ENCODE measurements around the gene HOXA10. TPM values are rescaled to one million over a fixed set of nuclear protein-coding genes. Genes with fewer than 3 reads are reported as not detected.
A peak's percentile ranks its signal among the peaks of the same experiment; 100 is the strongest.

The HOXA10 gene
- total RNA-seq, 2 experiments from 2014 or later = not detected

DNA sequence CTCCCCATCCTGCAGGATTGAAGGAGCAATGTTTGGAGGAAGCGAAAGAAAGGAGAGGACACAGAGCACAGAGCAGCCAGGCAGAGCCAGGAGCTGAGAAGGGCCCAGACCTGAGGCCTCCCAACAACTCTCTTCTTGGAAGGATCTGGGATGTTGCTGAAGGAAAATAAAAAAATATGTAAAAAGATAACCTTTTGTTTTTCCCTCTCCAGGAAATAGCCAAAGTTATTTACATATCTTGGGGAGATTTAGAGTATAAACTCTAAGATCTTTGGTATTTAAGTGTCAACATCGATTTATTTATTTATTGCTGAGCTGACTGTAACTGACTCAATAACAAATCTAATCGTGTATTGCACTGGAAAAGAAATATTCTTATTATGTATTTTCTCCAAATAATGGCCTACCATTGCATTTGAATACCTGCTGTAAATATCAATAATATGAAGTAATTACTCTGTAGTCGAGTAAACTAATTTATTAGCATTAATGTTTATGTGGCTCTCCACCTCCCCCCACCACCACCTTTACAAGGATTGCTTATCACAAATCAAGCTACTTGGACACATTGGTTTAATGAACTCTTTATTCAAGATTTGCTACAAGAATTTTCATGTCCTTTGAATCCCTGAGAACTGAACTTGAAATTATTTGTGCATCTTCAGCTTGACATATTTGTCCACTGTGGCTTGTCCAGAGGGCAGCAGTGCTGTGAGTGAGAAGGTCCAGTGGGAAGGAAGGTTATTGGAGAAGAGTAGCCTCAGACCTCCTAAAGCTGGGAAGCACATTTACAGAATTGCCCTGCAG is 12.8 kb upstream of the HOXA10 start:
- Mint-ChIP-seq H3K4me1 (ENCODE audit: low read depth) (peaks cover 37% of the 10 kb centered on the region), H3K36me3 (ENCODE audit: low read depth) (no peaks in the 10 kb centered on the region), H3K9me3 (no peaks in the 10 kb centered on the region), H3K4me3 (no peak overlapping the region), H3K27ac (no peak overlapping the region), H3K27me3 (ENCODE audit: low read depth) (peaks cover 88% of the 10 kb centered on the region)
- intact Hi-C loops (cut with micrococcal nuclease) = loop anchor here (5.0 kb wide), 1 partner anchor 35 kb away; the partner anchor contains the start of gene HOXA3
- no peak for DNase-seq
- CTCF ChIA-PET = interaction anchor here (0.7 to 1.9 kb wide), 5 partner anchors 9 to 596 kb away, joined by 3 to 7 read pairs (median 3); partner anchors contain the start of gene HOXA13

DNA sequence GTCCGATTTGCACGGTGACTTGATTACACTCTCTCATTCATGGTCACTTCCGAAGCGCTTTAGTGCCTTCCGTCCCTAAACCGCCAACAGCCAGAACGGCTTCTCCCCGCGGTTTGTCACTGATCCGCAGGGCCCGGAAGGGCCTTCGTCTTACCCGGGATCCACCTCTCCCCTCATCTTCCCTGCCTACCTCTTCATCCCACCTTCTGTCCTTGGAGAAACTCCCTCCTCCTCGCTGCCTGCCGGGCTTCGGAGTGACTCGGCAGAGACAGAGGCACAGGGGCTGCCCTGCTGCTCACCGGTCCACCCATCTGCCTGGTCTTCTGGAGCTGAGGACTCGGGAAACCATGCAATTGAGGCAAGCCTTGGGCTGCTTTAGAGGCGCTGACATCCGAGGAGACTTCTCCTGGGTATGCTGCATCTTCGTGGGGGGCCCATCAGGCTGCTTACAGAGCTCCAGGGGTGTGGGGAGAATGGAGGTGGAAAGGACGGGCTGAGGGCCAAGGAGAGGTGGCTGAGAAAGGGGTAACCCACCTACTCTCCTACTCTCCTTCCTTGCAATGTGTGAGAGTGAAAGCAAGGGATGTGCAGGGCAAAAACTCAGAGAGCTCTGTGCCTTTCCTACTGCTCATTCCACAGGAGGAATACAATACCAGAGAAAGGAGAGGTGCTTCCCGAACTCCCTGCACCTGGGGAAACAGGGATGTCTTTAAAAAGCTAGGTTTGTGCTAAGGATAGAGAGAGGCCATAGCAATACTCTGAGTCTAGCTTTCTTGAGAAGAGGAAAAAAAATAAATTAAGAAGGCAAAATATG is 11.9 kb upstream of the HOXA10 start:
- H3K36me3 Mint-ChIP-seq (ENCODE audit: low read depth) = no peaks in the 10 kb centered on the region
- H3K4me1 Mint-ChIP-seq (ENCODE audit: low read depth) = peaks cover 37% of the 10 kb centered on the region
- H3K27ac Mint-ChIP-seq = no peak overlapping the region
- CTCF ChIA-PET = interaction anchor here (0.7 to 1.9 kb wide), 4 partner anchors 10 to 597 kb away, joined by 3 to 7 read pairs (median 3); partner anchors contain the start of gene HOXA13
- peaks cover 87% of the 10 kb centered on the region for H3K27me3 Mint-ChIP-seq (ENCODE audit: low read depth)
- intact Hi-C loops (cut with micrococcal nuclease) = loop anchor here (1.0 to 5.0 kb wide), 2 partner anchors 18 to 34 kb away; partner anchors contain the start of gene HOXA3
- no peaks in the 10 kb centered on the region for H3K9me3 Mint-ChIP-seq
- peak overlapping the region; percentile 61 for H3K4me3 Mint-ChIP-seq
- DNase-seq = no peak

DNA sequence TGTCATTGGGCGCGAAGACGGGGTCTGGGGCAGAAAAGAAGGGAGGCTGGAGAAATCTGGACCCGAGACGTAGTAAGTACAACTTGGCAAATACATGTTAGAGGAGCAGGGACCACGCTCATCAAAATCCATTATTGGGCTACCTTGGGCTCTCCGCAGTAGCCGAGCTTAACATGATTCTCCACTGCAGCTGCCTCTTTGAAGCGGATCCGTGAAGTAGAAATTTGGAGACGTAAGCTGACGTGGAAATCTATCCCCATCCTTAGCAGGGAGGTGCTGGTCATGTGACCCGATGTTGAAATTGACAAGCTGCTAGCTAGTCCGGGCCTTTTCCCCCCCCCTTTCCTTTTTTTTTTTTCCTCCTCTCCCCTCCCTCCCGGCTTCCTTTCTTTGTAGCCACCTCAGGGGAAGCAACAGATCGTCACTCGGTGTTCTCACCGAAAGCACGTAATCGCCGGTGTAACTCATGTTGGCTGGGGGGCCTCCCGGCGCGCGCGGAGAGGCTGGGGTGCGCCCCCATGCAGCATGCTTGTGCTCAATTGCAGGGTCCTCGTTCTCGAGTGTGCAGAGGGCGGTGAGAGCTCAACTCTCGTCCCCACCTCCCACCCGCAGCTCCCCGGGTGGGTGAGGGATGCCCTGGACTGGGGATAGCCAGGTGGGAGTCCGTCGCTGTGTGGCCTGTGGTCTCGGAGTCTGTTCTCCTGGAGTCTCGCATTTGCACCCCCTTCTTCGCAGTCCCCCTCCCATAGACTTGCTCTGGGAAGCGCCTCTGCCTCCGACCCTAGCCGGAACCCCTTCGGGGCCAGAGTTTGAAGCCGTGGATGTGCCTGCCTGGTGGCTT is 11.1 kb upstream of the HOXA10 start, which contains the start of gene HOXA11:
TSS of gene HOXA11 (minus strand) at position 220 of the 841 bp plus-strand sequence. CDS start at position 132, 88 bp downstream.
- intact Hi-C loops (cut with micrococcal nuclease) = loop anchor here (1.0 to 5.0 kb wide), 2 partner anchors 17 to 33 kb away; partner anchors contain the start of gene HOXA3
- Mint-ChIP-seq H3K9me3 (no peaks in the 10 kb centered on the region), H3K36me3 (ENCODE audit: low read depth) (no peaks in the 10 kb centered on the region), H3K4me3 (peak within 1 kb of the TSS; percentile 61), H3K27ac (no peak within 1 kb of the TSS), H3K27me3 (ENCODE audit: low read depth) (peaks cover 84% of the 10 kb centered on the region), H3K4me1 (ENCODE audit: low read depth) (peaks cover 37% of the 10 kb centered on the region)
- CTCF ChIA-PET = interaction anchor here (0.5 to 1.1 kb wide), 3 partner anchors 11 to 58 kb away, joined by 3 to 5 read pairs (median 3); no protein-coding TSS in a partner anchor
- DNase-seq = peak; percentile 58

DNA sequence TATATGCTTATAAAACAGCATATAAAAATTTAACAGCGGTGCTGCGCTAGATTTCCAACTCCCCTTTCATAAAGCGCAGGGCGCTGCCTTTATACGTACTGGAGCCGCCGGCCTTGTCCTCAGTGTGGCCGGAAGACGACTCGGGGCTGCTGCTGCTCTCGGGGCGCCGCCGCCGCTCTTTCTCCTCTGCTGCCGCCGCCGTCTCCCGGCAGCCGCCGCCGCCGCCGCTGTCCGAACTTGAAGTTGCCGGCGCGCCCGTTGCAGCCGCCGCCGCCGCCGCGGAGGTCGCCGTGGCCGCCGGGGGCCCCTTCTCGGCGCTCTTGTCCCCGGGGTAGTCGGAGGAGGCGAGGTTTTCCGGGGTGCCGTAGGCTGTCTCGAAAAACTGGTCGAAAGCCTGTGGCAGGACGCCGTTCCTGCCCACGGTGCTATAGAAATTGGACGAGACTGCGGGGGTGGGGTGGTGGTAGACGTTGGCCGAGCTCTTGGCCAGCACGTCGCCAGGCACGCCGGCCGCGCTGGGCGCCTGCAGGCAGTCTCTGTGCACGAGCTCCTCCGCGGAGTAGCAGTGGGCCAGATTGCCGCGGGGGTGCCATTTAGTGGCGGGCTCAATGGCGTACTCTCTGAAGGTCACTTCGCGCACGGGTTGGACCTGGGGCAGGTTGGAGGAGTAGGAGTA is 10.4 kb upstream of the HOXA10 start:
- H3K36me3 Mint-ChIP-seq (ENCODE audit: low read depth) = no peaks in the 10 kb centered on the region
- no peak overlapping the region for H3K27ac Mint-ChIP-seq
- intact Hi-C loops (cut with micrococcal nuclease) = loop anchor here (1.0 to 5.0 kb wide), 3 partner anchors 10 to 32 kb away; partner anchors contain the start of genes HOXA10 and HOXA3
- peaks cover 82% of the 10 kb centered on the region for H3K27me3 Mint-ChIP-seq (ENCODE audit: low read depth)
- H3K9me3 Mint-ChIP-seq = no peaks in the 10 kb centered on the region
- H3K4me3 Mint-ChIP-seq = peak overlapping the region; percentile 61
- no peak for DNase-seq
- CTCF ChIA-PET = interaction anchor here (1.0 to 1.5 kb wide), 5 partner anchors 11 to 33 kb away, joined by 3 to 5 read pairs (median 3); no protein-coding TSS in a partner anchor
- peaks cover 36% of the 10 kb centered on the region for H3K4me1 Mint-ChIP-seq (ENCODE audit: low read depth)

DNA sequence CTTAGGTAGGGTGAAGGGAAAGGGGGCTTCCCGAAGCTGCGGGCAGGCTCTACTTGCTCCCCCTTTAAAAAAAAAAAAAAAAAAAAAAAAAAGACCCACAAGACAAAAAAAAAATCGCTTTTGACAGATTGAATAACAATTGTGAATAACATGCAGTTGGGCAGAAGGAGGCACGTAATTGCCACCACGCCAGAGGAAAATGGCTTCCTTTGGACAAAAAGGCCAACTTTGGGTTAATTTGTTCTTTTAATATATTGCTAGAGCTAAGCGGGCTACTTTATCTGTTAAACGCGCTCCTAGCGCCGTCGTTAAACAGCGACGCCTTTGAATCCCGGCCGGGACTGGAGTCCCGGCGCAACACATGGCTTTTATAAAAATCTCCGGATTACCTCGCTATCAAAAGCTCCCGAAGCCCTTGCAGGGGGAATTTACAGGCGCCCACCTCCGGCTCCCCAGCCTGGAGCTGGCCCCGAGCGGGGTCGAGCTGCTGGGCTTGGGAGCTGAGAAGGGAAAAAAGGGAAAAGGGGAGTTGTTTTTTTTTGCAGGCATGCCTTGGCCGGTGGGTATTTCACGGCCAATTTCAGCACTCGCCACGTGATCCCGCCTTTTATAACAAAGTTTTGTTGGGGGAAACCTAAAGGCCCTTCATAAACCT is 9.7 kb upstream of the HOXA10 start:
- CTCF ChIA-PET = interaction anchor here (0.7 to 1.5 kb wide), 4 partner anchors 12 to 325 kb away, joined by 3 to 7 read pairs (median 4); no protein-coding TSS in a partner anchor
- peaks cover 35% of the 10 kb centered on the region for H3K4me1 Mint-ChIP-seq (ENCODE audit: low read depth)
- H3K27me3 Mint-ChIP-seq (ENCODE audit: low read depth) = peaks cover 82% of the 10 kb centered on the region
- H3K36me3 Mint-ChIP-seq (ENCODE audit: low read depth) = no peaks in the 10 kb centered on the region
- H3K9me3 Mint-ChIP-seq = no peaks in the 10 kb centered on the region
- intact Hi-C loops (cut with micrococcal nuclease) = loop anchor here (1.0 kb wide), 1 partner anchor 10 kb away; the partner anchor contains the start of gene HOXA10
- no peak for DNase-seq
- H3K27ac Mint-ChIP-seq = no peak overlapping the region
- peak overlapping the region; percentile 43 for H3K4me3 Mint-ChIP-seq

DNA sequence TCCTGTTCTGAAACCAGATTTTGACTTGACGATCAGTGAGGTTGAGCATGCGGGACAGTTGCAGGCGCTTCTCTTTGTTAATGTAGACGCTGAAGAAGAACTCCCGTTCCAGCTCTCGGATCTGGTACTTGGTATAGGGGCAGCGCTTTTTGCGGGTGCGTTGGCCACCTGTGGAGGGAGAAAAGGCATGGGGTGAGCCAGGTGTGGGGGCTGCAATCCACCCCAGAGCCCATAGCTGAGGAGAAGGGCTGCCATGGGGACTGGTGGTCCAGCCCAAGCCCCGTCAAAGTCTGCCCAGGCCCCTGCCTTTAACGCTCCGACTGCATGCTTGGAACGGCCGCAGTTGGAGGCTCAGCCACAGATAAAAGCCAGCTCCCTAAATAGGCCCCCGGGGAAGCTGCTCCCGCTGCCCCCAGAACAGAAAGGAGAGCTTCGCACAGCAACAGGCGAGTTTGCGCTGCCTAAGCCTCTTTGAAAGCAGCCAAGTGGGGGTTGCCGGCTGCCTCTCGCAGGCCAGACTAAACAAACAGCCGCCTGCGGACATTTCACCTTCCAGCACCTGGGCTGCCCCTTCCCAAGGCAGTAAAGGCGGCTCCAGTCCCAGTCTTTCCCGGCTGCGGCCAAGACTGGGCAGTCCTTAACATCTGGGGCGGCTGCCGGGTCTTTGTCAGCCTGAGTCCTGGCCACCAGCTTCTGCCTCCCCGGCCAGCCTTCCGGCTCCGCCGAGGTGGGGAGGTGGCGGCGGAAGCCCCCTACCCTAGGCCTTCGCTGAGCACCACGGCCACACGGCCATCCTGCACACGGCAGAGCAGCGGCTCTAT is 9.0 kb upstream of the HOXA10 start:
- Mint-ChIP-seq H3K9me3 (no peaks in the 10 kb centered on the region), H3K4me1 (ENCODE audit: low read depth) (peaks cover 28% of the 10 kb centered on the region), H3K27ac (no peak overlapping the region), H3K4me3 (no peak overlapping the region), H3K36me3 (ENCODE audit: low read depth) (no peaks in the 10 kb centered on the region), H3K27me3 (ENCODE audit: low read depth) (peaks cover 78% of the 10 kb centered on the region)
- intact Hi-C loops (cut with micrococcal nuclease) = no loop called here
- CTCF ChIA-PET = interaction anchor here (0.7 to 1.5 kb wide), 6 partner anchors 13 to 325 kb away, joined by 3 to 7 read pairs (median 4); no protein-coding TSS in a partner anchor
- no peak for DNase-seq

DNA sequence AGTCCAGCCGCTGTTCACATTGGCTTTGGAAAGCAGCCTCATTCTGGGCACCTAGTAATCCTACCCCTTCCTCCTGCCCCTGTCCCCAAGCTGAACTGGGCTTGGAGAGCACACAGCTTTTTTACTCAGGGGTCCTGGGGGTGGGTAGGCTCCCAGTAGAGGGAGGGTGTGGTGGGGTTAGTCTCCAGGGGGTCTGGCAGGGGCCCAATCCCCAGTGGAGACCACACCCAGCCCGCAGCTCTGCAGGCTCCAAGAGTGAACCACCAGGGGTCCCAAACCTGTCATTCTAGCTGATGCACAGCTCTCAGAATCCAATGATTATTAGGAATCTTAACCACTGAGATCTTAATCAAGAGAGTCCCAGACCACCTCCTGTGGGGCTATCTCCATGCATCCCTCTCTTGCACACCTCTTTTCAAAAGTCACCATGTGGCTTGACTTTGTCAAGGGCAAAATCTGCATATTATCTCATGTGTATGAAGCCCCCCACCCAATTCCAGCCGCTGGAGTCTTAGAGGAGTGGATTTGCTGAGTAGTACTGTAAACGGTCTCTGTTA is 8.2 kb upstream of the HOXA10 start:
- H3K27me3 Mint-ChIP-seq (ENCODE audit: low read depth) = peaks cover 78% of the 10 kb centered on the region
- no peak overlapping the region for H3K27ac Mint-ChIP-seq
- H3K4me3 Mint-ChIP-seq = no peak overlapping the region
- intact Hi-C loops (cut with micrococcal nuclease) = no loop called here
- H3K4me1 Mint-ChIP-seq (ENCODE audit: low read depth) = peaks cover 23% of the 10 kb centered on the region
- CTCF ChIA-PET = interaction anchor here (0.9 to 1.4 kb wide), 3 partner anchors 17 to 23 kb away, joined by 3 to 4 read pairs (median 3); no protein-coding TSS in a partner anchor
- H3K9me3 Mint-ChIP-seq = no peaks in the 10 kb centered on the region
- no peak for DNase-seq
- H3K36me3 Mint-ChIP-seq (ENCODE audit: low read depth) = no peaks in the 10 kb centered on the region

DNA sequence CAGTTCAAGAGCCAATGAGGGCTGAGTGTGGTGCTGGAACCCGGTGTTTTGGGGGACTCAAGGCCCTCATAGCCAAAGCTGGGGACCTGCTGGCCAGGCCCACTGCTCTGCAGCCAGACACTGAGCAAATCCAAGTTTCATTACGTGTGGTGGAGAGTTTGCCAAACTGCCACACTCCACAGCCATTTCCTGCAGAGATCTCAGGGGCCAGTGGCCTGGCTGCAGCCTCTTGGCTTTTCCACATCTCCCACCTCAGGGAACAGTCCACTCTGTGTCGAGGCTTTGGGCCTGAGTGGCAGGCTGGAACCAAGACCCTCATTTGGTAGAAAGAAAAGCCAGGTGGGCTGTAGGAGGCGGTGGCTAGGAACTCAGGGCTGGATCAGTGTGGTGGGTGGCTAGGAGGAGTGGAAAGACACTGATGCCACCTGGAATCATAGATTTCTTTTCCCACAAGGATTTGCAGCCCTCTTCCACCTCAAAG is 7.7 kb upstream of the HOXA10 start:
- intact Hi-C loops (cut with micrococcal nuclease) = no loop called here
- no peak for DNase-seq
- no peaks in the 10 kb centered on the region for H3K9me3 Mint-ChIP-seq
- CTCF ChIA-PET = interaction anchor here (1.0 to 1.4 kb wide), 2 partner anchors 17 to 23 kb away, joined by 3 read pairs; no protein-coding TSS in a partner anchor
- H3K27ac Mint-ChIP-seq = no peak overlapping the region
- no peaks in the 10 kb centered on the region for H3K36me3 Mint-ChIP-seq (ENCODE audit: low read depth)
- peaks cover 73% of the 10 kb centered on the region for H3K27me3 Mint-ChIP-seq (ENCODE audit: low read depth)
- no peak overlapping the region for H3K4me3 Mint-ChIP-seq
- peaks cover 20% of the 10 kb centered on the region for H3K4me1 Mint-ChIP-seq (ENCODE audit: low read depth)

DNA sequence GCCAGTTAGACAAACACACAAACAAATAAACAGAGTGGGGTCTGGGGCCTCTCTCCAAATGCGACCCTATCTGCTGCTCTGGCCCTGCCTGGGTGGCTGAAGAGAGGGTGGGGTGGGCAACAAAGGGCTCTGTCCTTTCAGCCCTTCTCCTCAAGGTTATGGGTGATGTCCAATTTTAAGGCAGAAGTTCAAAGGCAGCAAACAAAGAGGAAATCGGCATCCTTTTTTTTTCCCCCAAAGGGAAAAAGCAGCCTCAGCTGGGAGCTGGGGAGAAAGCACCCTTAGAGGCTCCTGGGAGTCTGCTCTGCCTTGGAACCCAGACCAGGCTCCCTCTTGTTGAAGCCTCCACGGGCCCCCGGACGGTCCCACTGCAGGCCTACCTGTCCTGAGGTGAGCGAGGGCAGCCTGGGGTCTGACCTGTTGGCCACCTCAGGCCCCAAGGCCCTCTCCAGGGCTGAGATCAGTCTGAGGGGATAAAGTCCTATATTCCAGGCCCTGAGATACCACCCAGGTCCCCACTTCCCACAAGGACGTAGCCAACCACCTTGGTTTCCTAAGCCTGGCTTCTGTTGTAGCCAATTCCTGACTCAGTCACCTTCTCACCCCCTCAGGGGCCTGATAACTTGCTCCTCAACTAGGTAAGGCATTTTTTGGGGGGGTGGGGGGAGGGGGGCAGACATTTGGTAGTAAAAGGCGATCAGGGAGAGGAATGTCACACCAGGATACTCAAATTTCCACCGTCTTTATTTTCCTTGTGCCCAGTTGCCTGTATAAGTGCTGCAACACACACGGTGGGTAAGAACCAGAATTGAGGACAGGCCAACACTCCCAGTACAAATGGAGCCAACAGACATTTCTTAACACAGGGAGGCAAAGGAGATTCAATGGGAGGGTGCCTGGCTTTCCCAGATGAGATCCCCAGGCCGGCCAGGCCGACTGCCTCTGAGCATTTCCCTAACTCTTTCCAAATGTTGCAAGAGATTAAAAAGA is 6.6 kb upstream of the HOXA10 start:
- no peak overlapping the region for H3K4me3 Mint-ChIP-seq
- peaks cover 74% of the 10 kb centered on the region for H3K27me3 Mint-ChIP-seq (ENCODE audit: low read depth)
- no peak for DNase-seq
- H3K9me3 Mint-ChIP-seq = no peaks in the 10 kb centered on the region
- peaks cover 12% of the 10 kb centered on the region for H3K4me1 Mint-ChIP-seq (ENCODE audit: low read depth)
- no peaks in the 10 kb centered on the region for H3K36me3 Mint-ChIP-seq (ENCODE audit: low read depth)
- intact Hi-C loops (cut with micrococcal nuclease) = no loop called here
- H3K27ac Mint-ChIP-seq = no peak overlapping the region
- CTCF ChIA-PET = interaction anchor here (0.6 to 2.3 kb wide), 14 partner anchors 9 to 318 kb away, joined by 3 to 11 read pairs (median 4); no protein-coding TSS in a partner anchor

All from activated naive CD4-positive, alpha-beta T cell treated with anti-CD3 and anti-CD28 coated beads for 36 hours (primary cell).